H1 (cell line): Measurements from ENCODE around the gene RAPGEF1.

Experiments used
- CEBPB ChIP-seq: IDR thresholded peaks from 2 replicates; pipeline ENCODE4 v1.6.1; 2012; ENCODE audit warnings: low read depth, low read length
- CTBP2 ChIP-seq: IDR thresholded peaks from 2 replicates; pipeline ENCODE4 v1.7.0; 2011; ENCODE audit warnings: borderline replicate concordance, mild to moderate bottlenecking, moderate library complexity, mixed read lengths, low read length; ENCODE audit not compliant: insufficient read depth, insufficient read length
- CTCF ChIP-seq, 3 experiments: IDR thresholded peaks; 1 replicate in 2 of 3; 2 replicates in 1 of 3; pipeline versions ENCODE4 v1.5.1 to v1.6.1; 2011; ENCODE audit warnings: low read length in 3 of 3, mild to moderate bottlenecking in 3 of 3, inconsistent platforms in 2 of 3, low read depth in 1 of 3, moderate library complexity in 1 of 3; ENCODE audit not compliant: insufficient read depth in 1 of 3; ENCODE audit errors: control extremely low read depth in 1 of 3
- GABPA ChIP-seq: IDR thresholded peaks from 2 replicates; pipeline ENCODE4 v1.6.1; 2011; ENCODE audit warnings: mild to moderate bottlenecking, low read length, moderate library complexity, borderline replicate concordance; ENCODE audit not compliant: insufficient read depth
- GTF2F1 ChIP-seq: IDR thresholded peaks from 2 replicates; pipeline ENCODE4 v1.6.1; 2012; ENCODE audit warnings: low read depth, low read length, improper control_type of control experiment, borderline replicate concordance
- POLR2A ChIP-seq, 2 experiments: IDR thresholded peaks; 1 replicate in 1 of 2; 2 replicates in 1 of 2; pipeline ENCODE4 v1.6.1; 2011; ENCODE audit warnings: low read depth in 2 of 2, low read length in 2 of 2, mild to moderate bottlenecking in 2 of 2; ENCODE audit errors: control extremely low read depth in 1 of 2
- POLR2AphosphoS5 ChIP-seq: IDR thresholded peaks from 2 replicates; pipeline ENCODE4 v1.6.1; 2011; ENCODE audit warnings: low read depth, low read length
- RNF2 ChIP-seq: fragments of 200-900, 300-1000 bp; sonication (generic); IDR thresholded peaks from 2 replicates; pipeline ENCODE4 v1.7.1; 2016; ENCODE audit warnings: borderline replicate concordance, low read depth, mild to moderate bottlenecking, antibody characterized with exemption, low read length; ENCODE audit not compliant: poor library complexity, severe bottlenecking; ENCODE audit errors: missing control alignments
- SP4 ChIP-seq: IDR thresholded peaks from 2 replicates; pipeline ENCODE4 v1.6.1; 2012; ENCODE audit warnings: low read length, inconsistent platforms
- YY1 ChIP-seq: IDR thresholded peaks from 2 replicates; pipeline ENCODE4 v1.6.1; 2011; ENCODE audit warnings: low read depth, mild to moderate bottlenecking, low read length

GRCh38 chr9:131545003-131545785 lies 194.7 kb downstream of the RAPGEF1 start, which contains the start of gene PRRT1B:
- TF ChIP-seq RNF2 (no peak), POLR2AphosphoS5 (no peak), CTCF (IDR thresholded peaks at IDR 0.05; ENCODE audit: control extremely low read depth in 1 of 3, insufficient read depth in 1 of 3, low read depth in 1 of 3, low read length in 3 of 3) (no peak), POLR2A (IDR thresholded peaks at IDR 0.05; ENCODE audit: control extremely low read depth in 1 of 2, low read depth in 2 of 2, low read length in 2 of 2) (no peak), CEBPB (no peak), YY1 (no peak), GABPA (peak; percentile 66), CTBP2 (no peak), GTF2F1 (no peak), SP4 (no peak)
